Activated CD8-positive, alpha-beta memory T cell treated with anti-CD3 and anti-CD28 coated beads for 48 hours (primary cell): Measurements from ENCODE around the gene C1orf159.
A peak's percentile ranks its signal among the peaks of the same experiment; 100 is the strongest.
"Not testable (repeated sequence)": the region's sequence is repeated elsewhere in the genome, so short reads cannot be mapped to it uniquely, and the experiment has no call there.

Experiments
- DNase-seq, 3 experiments: peaks; one replicate each; pipeline ENCODE4 v3.0.0-alpha.2; 2020; ENCODE audit warnings: low read depth in 2 of 3, low spot score in 2 of 3

C1orf159 gene

GRCh38 chr1:1115786-1116700 lies at the start of gene C1orf159:
C1orf159 (minus strand) TSS chr1:1116089; CDS start chr1:1091543, 24,546 bp downstream.
- peak; percentile 90 to 99 (median 94) for DNase-seq

- no peak for DNase-seq
Observed at GRCh38 chr1:1165485-1165884, 49.6 kb upstream of the C1orf159 start.

GRCh38 chr1:1164701-1165451 lies 49.0 kb upstream of the C1orf159 start:
- no peak for DNase-seq

GRCh38 chr1:1164361-1164700 lies 48.4 kb upstream of the C1orf159 start:
- DNase-seq: no peak

- no peak for DNase-seq
Observed at GRCh38 chr1:1163538-1164070, 47.7 kb upstream of the C1orf159 start.

- no peak for DNase-seq
Observed at GRCh38 chr1:1162597-1163537, 47.0 kb upstream of the C1orf159 start.

- no peak for DNase-seq
Observed at GRCh38 chr1:1161683-1162079, 45.8 kb upstream of the C1orf159 start.

GRCh38 chr1:1161078-1161682 lies 45.3 kb upstream of the C1orf159 start:
- no peak for DNase-seq

GRCh38 chr1:1160281-1160930 lies 44.5 kb upstream of the C1orf159 start:
- no peak for DNase-seq

- DNase-seq: no peak
Observed at GRCh38 chr1:1157914-1158710, 42.2 kb upstream of the C1orf159 start.

GRCh38 chr1:1157426-1157913 lies 41.6 kb upstream of the C1orf159 start:
- DNase-seq: peak; percentile 36 to 45 (median 44)

GRCh38 chr1:1157033-1157365 lies 41.1 kb upstream of the C1orf159 start:
- no peak for DNase-seq

- DNase-seq: no peak
Observed at GRCh38 chr1:1156140-1157032, 40.5 kb upstream of the C1orf159 start.

- no peak for DNase-seq
Observed at GRCh38 chr1:1155258-1155657, 39.4 kb upstream of the C1orf159 start.

- DNase-seq: no peak
Observed at GRCh38 chr1:1153874-1154273, 38.0 kb upstream of the C1orf159 start.

- not testable (repeated sequence) for DNase-seq
Observed at GRCh38 chr1:1153215-1153614, 37.3 kb upstream of the C1orf159 start.

- DNase-seq: not testable (repeated sequence)
Observed at GRCh38 chr1:1152431-1152830, 36.5 kb upstream of the C1orf159 start.

- DNase-seq: no peak
Observed at GRCh38 chr1:1151306-1151705, 35.4 kb upstream of the C1orf159 start.
